VCaP (cell line): ENCODE data around the gene OR1L8.

Source experiments
- H3K27ac ChIP-seq: fragments of 450-650 bp; 2 replicates; pipeline ENCODE4 v1.5.1; 2017
- CTCF ChIP-seq: fragments of 450-650 bp; conservative IDR thresholded peaks from 2 replicates; pipeline ENCODE4 v1.5.1; 2017; ENCODE audit warnings: mild to moderate bottlenecking, moderate library complexity

OR1L8 gene

GRCh38 chr9:122572456-122572855 lies 10.7 kb downstream of the OR1L8 start:
- no peak for TF ChIP-seq CTCF
- H3K27ac ChIP-seq: no peak overlapping the region

- TF ChIP-seq CTCF: no peak
- no peak overlapping the region for H3K27ac ChIP-seq
These were observed 15.3 kb downstream of the OR1L8 start for GRCh38 chr9:122567901-122568300.

- TF ChIP-seq CTCF: no peak
- no peak overlapping the region for H3K27ac ChIP-seq
These were observed 20.9 kb downstream of the OR1L8 start for GRCh38 chr9:122562134-122562760.

GRCh38 chr9:122561446-122561845 lies 21.7 kb downstream of the OR1L8 start:
- no peak overlapping the region for H3K27ac ChIP-seq
- no peak for TF ChIP-seq CTCF

- TF ChIP-seq CTCF: no peak
- H3K27ac ChIP-seq: no peak within 1 kb of the TSS
These were observed 30.4 kb downstream of the OR1L8 start, which contains the start of gene OR1N2 for GRCh38 chr9:122552812-122553211. OR1N2 (plus strand) TSS chr9:122553112; CDS start chr9:122553212, 100 bp downstream.

- no peak overlapping the region for H3K27ac ChIP-seq
- no peak for TF ChIP-seq CTCF
These were observed 31.8 kb downstream of the OR1L8 start for GRCh38 chr9:122551371-122551770.

GRCh38 chr9:122546196-122546595 lies 37.0 kb downstream of the OR1L8 start:
- TF ChIP-seq CTCF: no peak
- H3K27ac ChIP-seq: no peak overlapping the region
